Common myeloid progenitor, CD34-positive (primary cell): Measurements from ENCODE around the gene URB2.
"Not testable (repeated sequence)": the region's sequence is repeated elsewhere in the genome, so short reads cannot be mapped to it uniquely, and the experiment has no call there.

Experiments
- CTCF ChIA-PET: fragments of 350-600 bp; sonication (Branson Sonifier 250); formaldehyde crosslinking; loops from one replicate; lab custom pipeline; 2021; ENCODE audit warnings: antibody characterized with exemption; lab: Charles Lee
- POLR2A ChIA-PET: fragments of 350-600 bp; sonication (Branson Sonifier 250); formaldehyde crosslinking; loops from one replicate; lab custom pipeline; 2021; ENCODE audit warnings: antibody characterized with exemption; lab: Charles Lee
- DNase-seq, 3 donors: peaks; one replicate each; pipeline versions ENCODE4 v3.0.0 to v3.0.0-alpha.2; 2013
- H3K27ac ChIP-seq, 2 experiments: 1 replicate in 1 of 2; 2 replicates in 1 of 2; pipeline ENCODE4 v1.7.0; 2013; ENCODE audit warnings: inconsistent platforms in 2 of 2, low read length in 2 of 2, mild to moderate bottlenecking in 2 of 2, low read depth in 1 of 2, moderate library complexity in 1 of 2; ENCODE audit not compliant: severe bottlenecking in 2 of 2, insufficient read depth in 1 of 2, poor library complexity in 1 of 2
- H3K27me3 ChIP-seq, 5 experiments: replicated peaks in 2 of 5; 1 replicate in 3 of 5; 2 replicates in 2 of 5; pipeline versions ENCODE4 v1.6.1 to v1.7.0; 2013; ENCODE audit warnings: low read length in 4 of 5, mild to moderate bottlenecking in 2 of 5, moderate library complexity in 2 of 5, inconsistent platforms in 1 of 5; ENCODE audit not compliant: insufficient read depth in 5 of 5, control insufficient read depth in 4 of 5
- H3K36me3 ChIP-seq, 4 experiments: 1 replicate in 2 of 4; 2 replicates in 2 of 4; pipeline versions ENCODE4 v1.6.1 to v1.7.0; 2013; ENCODE audit warnings: low read length in 3 of 4, control low read depth in 1 of 4, mild to moderate bottlenecking in 1 of 4; ENCODE audit not compliant: control insufficient read depth in 4 of 4, insufficient read depth in 4 of 4
- H3K4me1 ChIP-seq, 4 experiments: 1 replicate in 3 of 4; 2 replicates in 1 of 4; pipeline versions ENCODE4 v1.6.1 to v1.7.1; 2013; ENCODE audit warnings: low read length in 3 of 4, mild to moderate bottlenecking in 3 of 4, control low read depth in 1 of 4, inconsistent platforms in 1 of 4, moderate library complexity in 1 of 4; ENCODE audit not compliant: control insufficient read depth in 4 of 4, insufficient read depth in 4 of 4; ENCODE audit errors: control extremely low read depth in 1 of 4
- H3K4me3 ChIP-seq, 7 experiments: 1 replicate in 4 of 7; 2 replicates in 3 of 7; pipeline versions ENCODE4 v1.5.1 to v1.7.0; 2013; ENCODE audit warnings: mild to moderate bottlenecking in 7 of 7, low read length in 6 of 7, moderate library complexity in 6 of 7, inconsistent platforms in 2 of 7, low read depth in 2 of 7, control low read depth in 1 of 7; ENCODE audit not compliant: insufficient read depth in 4 of 7, control insufficient read depth in 1 of 7; ENCODE audit errors: extremely low read depth in 1 of 7
- H3K9me3 ChIP-seq, 5 experiments: 1 replicate in 4 of 5; 2 replicates in 1 of 5; pipeline versions ENCODE4 v1.6.1 to v1.7.1; 2013; ENCODE audit warnings: low read length in 4 of 5, mild to moderate bottlenecking in 2 of 5, inconsistent platforms in 1 of 5, low read depth in 1 of 5, moderate library complexity in 1 of 5; ENCODE audit not compliant: control insufficient read depth in 4 of 5, insufficient read depth in 2 of 5; ENCODE audit errors: control extremely low read depth in 1 of 5
- WGBS: methylation state at CpG from one replicate; pipeline ENCODE4 v1.1.5; 2013; ENCODE audit not compliant: insufficient coverage; 5-methylcytosine and 5-hydroxymethylcytosine counted together

The URB2 gene

GRCh38 chr1:229699613-229700267 is 73.7 kb downstream of the URB2 start:
- no peak overlapping the region for H3K27ac ChIP-seq
- H3K4me3 ChIP-seq = no peak overlapping the region
- POLR2A ChIA-PET = no interaction called here
- H3K27me3 ChIP-seq = no peaks in the 10 kb centered on the region
- H3K9me3 ChIP-seq = peaks cover 0 to 1% (median 0%) of the 10 kb centered on the region in 5 experiments
- no peaks in the 10 kb centered on the region for H3K36me3 ChIP-seq
- peaks cover 0 to 3% (median 1%) of the 10 kb centered on the region in 4 experiments for H3K4me1 ChIP-seq
- CTCF ChIA-PET = no interaction called here
- WGBS = 100% methylated on average over 3 of the region's 7 CpGs
- no peak for DNase-seq

- ChIA-PET POLR2A (no interaction called here), CTCF (no interaction called here)
- no peaks in the 10 kb centered on the region for H3K27me3 ChIP-seq
- no peaks in the 10 kb centered on the region for H3K4me1 ChIP-seq
- no peaks in the 10 kb centered on the region for H3K36me3 ChIP-seq
- H3K9me3 ChIP-seq = peaks cover 0 to 8% (median 2%) of the 10 kb centered on the region in 5 experiments
- no peak for DNase-seq
- H3K4me3 ChIP-seq = no peak overlapping the region
- no peak overlapping the region for H3K27ac ChIP-seq
- 70% methylated on average over 1 of the region's 2 CpGs for WGBS
Observed at GRCh38 chr1:229704157-229704556, 78.1 kb downstream of the URB2 start.

- CTCF ChIA-PET, H3K27ac ChIP-seq, H3K4me3 ChIP-seq, DNase-seq, H3K27me3 ChIP-seq, H3K9me3 ChIP-seq, H3K4me1 ChIP-seq, POLR2A ChIA-PET, H3K36me3 ChIP-seq: not testable (repeated sequence)
- 75% methylated on average over 2 of the region's 2 CpGs for WGBS
Observed at GRCh38 chr1:229705152-229705551, 79.1 kb downstream of the URB2 start.

- POLR2A ChIA-PET, DNase-seq, H3K27ac ChIP-seq, H3K4me3 ChIP-seq, H3K9me3 ChIP-seq, H3K36me3 ChIP-seq, H3K4me1 ChIP-seq, H3K27me3 ChIP-seq, CTCF ChIA-PET: not testable (repeated sequence)
- 89% methylated on average over 3 of the region's 6 CpGs for WGBS
Observed at GRCh38 chr1:229707127-229707526, 81.1 kb downstream of the URB2 start.

GRCh38 chr1:229709500-229710013 is 83.5 kb downstream of the URB2 start:
- ChIA-PET POLR2A (no interaction called here), CTCF (interaction anchor here (0.6 kb wide), 1 partner anchor 362 kb away, joined by 3 read pairs; no protein-coding TSS in a partner anchor)
- peaks cover 0 to 8% (median 2%) of the 10 kb centered on the region in 5 experiments for H3K9me3 ChIP-seq
- H3K4me1 ChIP-seq = no peaks in the 10 kb centered on the region
- no peak for DNase-seq
- no peak overlapping the region for H3K4me3 ChIP-seq
- no peaks in the 10 kb centered on the region for H3K36me3 ChIP-seq
- H3K27ac ChIP-seq = no peak overlapping the region
- WGBS = 100% methylated on average over 5 of the region's 6 CpGs
- no peaks in the 10 kb centered on the region for H3K27me3 ChIP-seq
